ENCODE results near the gene PSTPIP2.

DNA sequence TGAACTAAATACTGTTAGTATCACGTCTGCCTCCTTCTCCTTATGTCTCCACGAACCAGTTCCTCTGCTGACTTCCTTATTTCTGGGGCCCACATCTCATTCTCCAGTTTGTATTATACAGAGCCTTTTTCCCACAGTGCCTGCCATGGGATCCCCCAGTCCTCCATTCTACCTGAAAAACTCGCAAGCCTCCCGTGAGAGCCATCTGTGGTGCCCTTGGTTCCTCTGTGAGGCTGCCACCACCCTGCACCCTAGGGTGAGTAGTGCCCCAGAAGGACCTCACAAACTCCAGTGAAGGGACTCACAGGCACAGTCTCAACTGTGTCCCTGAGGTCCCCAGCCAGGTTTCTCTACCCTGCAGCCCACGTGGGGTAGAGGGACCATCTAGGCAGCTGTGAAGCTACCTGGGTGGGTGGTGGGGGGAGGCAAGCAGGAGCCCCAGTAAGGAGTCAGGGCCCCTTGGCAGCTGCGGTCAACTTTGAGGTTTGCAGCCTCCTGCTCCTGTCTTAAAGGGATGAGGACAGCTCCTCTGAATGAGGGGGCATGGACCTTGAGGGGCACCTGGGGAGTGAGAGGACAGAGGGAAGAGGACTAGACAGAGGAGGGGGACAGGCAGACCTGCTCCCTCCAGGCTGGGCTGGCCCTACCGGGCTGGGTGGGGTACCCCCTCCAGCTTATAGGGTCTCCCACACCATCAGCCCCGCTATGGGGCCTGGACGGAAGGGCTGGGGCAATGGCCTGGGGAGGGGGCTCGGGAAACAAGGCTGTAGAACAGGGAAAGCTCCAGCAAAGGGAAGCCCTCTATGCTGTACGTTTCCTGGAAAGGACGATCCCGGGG, 1.0 kb downstream of the PSTPIP2 start:
- TF ChIP-seq, protein P1, sequence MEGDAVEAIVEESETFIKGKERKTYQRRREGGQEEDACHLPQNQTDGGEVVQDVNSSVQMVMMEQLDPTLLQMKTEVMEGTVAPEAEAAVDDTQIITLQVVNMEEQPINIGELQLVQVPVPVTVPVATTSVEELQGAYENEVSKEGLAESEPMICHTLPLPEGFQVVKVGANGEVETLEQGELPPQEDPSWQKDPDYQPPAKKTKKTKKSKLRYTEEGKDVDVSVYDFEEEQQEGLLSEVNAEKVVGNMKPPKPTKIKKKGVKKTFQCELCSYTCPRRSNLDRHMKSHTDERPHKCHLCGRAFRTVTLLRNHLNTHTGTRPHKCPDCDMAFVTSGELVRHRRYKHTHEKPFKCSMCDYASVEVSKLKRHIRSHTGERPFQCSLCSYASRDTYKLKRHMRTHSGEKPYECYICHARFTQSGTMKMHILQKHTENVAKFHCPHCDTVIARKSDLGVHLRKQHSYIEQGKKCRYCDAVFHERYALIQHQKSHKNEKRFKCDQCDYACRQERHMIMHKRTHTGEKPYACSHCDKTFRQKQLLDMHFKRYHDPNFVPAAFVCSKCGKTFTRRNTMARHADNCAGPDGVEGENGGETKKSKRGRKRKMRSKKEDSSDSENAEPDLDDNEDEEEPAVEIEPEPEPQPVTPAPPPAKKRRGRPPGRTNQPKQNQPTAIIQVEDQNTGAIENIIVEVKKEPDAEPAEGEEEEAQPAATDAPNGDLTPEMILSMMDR (IDR thresholded peaks at IDR 0.05), result no peak
- no peak for TF ChIP-seq POLR2A (IDR thresholded peaks at IDR 0.05)

Data from heart left ventricle (tissue), 13 donors.